Subcutaneous adipose tissue (tissue), 4 donors: ENCODE measurements around the gene PGAP2. TPM values are rescaled to one million over a fixed set of nuclear protein-coding genes. Genes with fewer than 3 reads are reported as not detected.

Experiments
- CTCF ChIP-seq: fragments of 450-650 bp; IDR thresholded peaks from one replicate; pipeline ENCODE4 v1.5.1; 2016; ENCODE audit warnings: low read depth, mild to moderate bottlenecking, control low read depth, antibody characterized with exemption, moderate library complexity
- total RNA-seq, 4 donors: library from RNA; depleted of rRNA; stranded (reverse); fragments of >200 nt; gene quantifications; one replicate each; pipeline ENCODE4 v1.1.0, GENCODE V29; 2016

PGAP2 gene
- total RNA-seq, 4 donors from 2014 or later: 5.5 to 9.3 (median 7.3) TPM

GRCh38 chr11:3823762-3824506 lies 15.6 kb downstream of the PGAP2 start:
- no peak for TF ChIP-seq CTCF

GRCh38 chr11:3824714-3825472 lies 16.5 kb downstream of the PGAP2 start:
- no peak for TF ChIP-seq CTCF

GRCh38 chr11:3825473-3826154 lies 17.3 kb downstream of the PGAP2 start:
- no peak for TF ChIP-seq CTCF

- no peak for TF ChIP-seq CTCF
Measured at GRCh38 chr11:3826721-3827120, 18.4 kb downstream of the PGAP2 start.

GRCh38 chr11:3827434-3828186 lies 19.2 kb downstream of the PGAP2 start:
- no peak for TF ChIP-seq CTCF

- TF ChIP-seq CTCF: no peak
Measured at GRCh38 chr11:3830088-3830487, 21.7 kb downstream of the PGAP2 start.
